Right cardiac atrium (tissue), 5 donors: ENCODE results near the gene GCN1. TPM values are rescaled to one million over a fixed set of nuclear protein-coding genes. Genes with fewer than 3 reads are reported as not detected.
A peak's percentile ranks its signal among the peaks of the same experiment; 100 is the strongest.

Experiments used
- ATAC-seq, 2 donors: fragments of 200-7000 bp; cut with Tn5 transposase; one replicate each; pipeline versions ENCODE4 v1.8.0 to v1.9.1; 2020; ENCODE audit warnings: moderate library complexity in 2 of 2, mild to moderate bottlenecking in 1 of 2
- DNase-seq, 3 donors: peaks; one replicate each; pipeline ENCODE4 v3.0.0-alpha.2; 2020
- H3K27ac ChIP-seq: one replicate; pipeline ENCODE4 v1.5.1; 2013; ENCODE audit warnings: mild to moderate bottlenecking, low read length, control low read depth, moderate library complexity
- H3K27me3 ChIP-seq: one replicate; pipeline ENCODE4 v1.6.1; 2013; ENCODE audit not compliant: control insufficient read depth, insufficient read depth
- H3K4me1 ChIP-seq: one replicate; pipeline ENCODE4 v1.6.1; 2013; ENCODE audit warnings: low read length; ENCODE audit not compliant: control insufficient read depth, insufficient read depth
- H3K4me3 ChIP-seq: one replicate; pipeline ENCODE4 v1.5.1; 2013; ENCODE audit warnings: low read length, control low read depth
- H3K9me3 ChIP-seq: one replicate; pipeline ENCODE4 v1.6.1; 2013; ENCODE audit warnings: low read length; ENCODE audit not compliant: control insufficient read depth
- WGBS: extraction: QIAGEN DNeasy Blood & Tissue Kit; methylation state at CpG from one replicate; pipeline ENCODE4 v1.1.7; 2013; 5-methylcytosine and 5-hydroxymethylcytosine counted together
- intact Hi-C, 4 donors: fragments of 100-400 bp; cut with DNase I; formaldehyde crosslinking; loops; one replicate each; pipeline versions ENCODE4 v1.11.0 to v1.14.0; 2022 to 2023
- polyA plus RNA-seq: library from polyadenylated mRNA; stranded (reverse); fragments of 200-250 nt; gene quantifications from one replicate; pipeline ENCODE4 v1.2.3, GENCODE V29; 2013
- total RNA-seq, 4 donors: library from RNA; stranded (reverse); fragmentation: NEBNext Ultra II Directional; extraction: Animal tissue kit (Norgen Biotek cat#: 25700); gene quantifications; one replicate each; pipeline ENCODE4 v1.2.1, GENCODE V29; 2021
- donor health status: healthy with polysubstance abuse.
- donor health status: DM: no; HTN: yes; CAD: no.
- donor health status: DM: no; HTN: no; CAD: no.
- donor health status: DM: no; HTN: yes; CAD: no; lungs with severe emphysema.
- donor health status: DM: yes; HTN: yes; CAD: no.

Gene GCN1
- total and polyA plus RNA-seq, 5 donors: 10.6 to 41.4 (median 34.7) TPM

DNA sequence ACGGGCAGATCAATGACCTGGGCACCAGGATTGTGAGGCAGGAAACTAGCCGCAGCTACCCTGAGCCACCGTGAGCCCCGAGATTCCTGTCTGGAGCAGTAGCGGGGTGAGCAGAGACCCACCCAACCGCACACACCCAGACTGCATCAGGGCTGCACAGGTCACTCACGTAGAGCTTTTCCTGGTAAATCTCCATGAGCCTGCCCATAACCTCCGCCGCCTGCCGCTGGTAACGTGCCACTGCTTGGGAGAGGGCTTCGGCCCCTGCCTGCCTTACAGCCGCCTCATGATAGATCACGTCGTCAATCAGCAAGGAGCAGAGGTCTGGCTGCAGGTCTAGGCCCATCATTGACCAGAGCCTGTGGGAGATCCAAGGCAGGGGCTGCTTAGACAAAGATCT, 39.4 kb downstream of the GCN1 start:
- 95% methylated on average over 15 of the region's 15 CpGs for WGBS
- DNase-seq: no peak
- Histone ChIP-seq H3K4me1 (no peaks in the 10 kb centered on the region), H3K27ac (no peak overlapping the region), H3K9me3 (no peaks in the 10 kb centered on the region), H3K4me3 (no peak overlapping the region), H3K27me3 (no peaks in the 10 kb centered on the region)
- ATAC-seq: no peak
- intact Hi-C loops: no loop called here

DNA sequence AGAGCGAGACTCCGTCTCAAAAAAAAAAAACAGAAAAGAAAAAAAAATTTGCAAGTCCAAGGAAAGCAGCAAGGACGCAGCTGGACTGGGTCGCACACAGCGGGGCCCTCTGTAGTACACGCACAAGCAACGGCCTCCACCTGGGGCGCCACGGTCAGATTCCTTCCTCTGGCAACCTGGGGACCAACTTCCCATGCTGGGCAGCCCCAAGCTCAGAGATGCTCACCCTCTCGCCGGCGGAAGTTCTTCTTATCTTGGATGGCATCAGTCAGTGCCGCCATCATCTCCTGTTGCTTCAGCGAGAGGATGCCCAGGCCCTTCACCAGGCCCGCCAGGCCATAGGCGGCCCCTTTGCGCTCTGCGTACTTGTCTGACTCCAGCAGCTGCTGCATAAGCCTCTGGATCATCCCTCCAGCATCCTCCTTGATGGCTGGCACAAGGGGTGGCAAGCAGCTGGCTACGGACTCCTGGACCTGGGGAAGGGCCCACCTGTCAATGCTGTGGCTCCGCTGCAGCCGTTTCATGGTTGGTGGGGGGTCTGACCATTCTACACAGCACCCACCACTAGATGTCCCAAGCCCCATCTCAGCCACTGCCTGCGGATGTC, 43.5 kb downstream of the GCN1 start:
- H3K4me3 ChIP-seq: no peak overlapping the region
- intact Hi-C loops: no loop called here
- H3K27ac ChIP-seq: no peak overlapping the region
- no peaks in the 10 kb centered on the region for H3K27me3 ChIP-seq
- WGBS: 95% methylated on average over 22 of the region's 22 CpGs
- ATAC-seq: no peak
- no peaks in the 10 kb centered on the region for H3K9me3 ChIP-seq
- H3K4me1 ChIP-seq: no peaks in the 10 kb centered on the region
- no peak for DNase-seq

DNA sequence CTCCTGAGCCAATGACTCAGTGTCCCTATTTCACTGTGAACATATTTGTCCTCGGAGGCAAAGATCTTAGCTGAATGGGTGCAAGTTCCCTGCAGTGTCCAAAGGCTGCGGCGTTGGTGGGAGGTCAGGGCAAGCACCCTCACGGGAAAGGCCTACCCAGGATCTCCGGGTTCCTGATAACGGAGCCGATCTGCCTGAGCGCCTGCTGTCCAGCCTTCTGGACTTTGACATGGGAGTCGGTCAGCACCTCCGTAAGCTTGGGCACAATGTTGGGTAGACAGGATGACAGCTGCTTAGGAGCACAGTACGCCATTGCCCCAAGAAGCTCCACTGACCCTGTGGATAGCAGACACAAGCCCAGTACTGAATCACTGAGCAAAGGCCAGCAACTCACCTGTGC, 46.5 kb downstream of the GCN1 start:
- no peak for DNase-seq
- WGBS: 93% methylated on average over 11 of the region's 11 CpGs
- Histone ChIP-seq H3K27me3 (no peaks in the 10 kb centered on the region), H3K4me1 (no peaks in the 10 kb centered on the region), H3K9me3 (no peaks in the 10 kb centered on the region), H3K4me3 (no peak overlapping the region), H3K27ac (no peak overlapping the region)
- no peak for ATAC-seq
- intact Hi-C loops: no loop called here

DNA sequence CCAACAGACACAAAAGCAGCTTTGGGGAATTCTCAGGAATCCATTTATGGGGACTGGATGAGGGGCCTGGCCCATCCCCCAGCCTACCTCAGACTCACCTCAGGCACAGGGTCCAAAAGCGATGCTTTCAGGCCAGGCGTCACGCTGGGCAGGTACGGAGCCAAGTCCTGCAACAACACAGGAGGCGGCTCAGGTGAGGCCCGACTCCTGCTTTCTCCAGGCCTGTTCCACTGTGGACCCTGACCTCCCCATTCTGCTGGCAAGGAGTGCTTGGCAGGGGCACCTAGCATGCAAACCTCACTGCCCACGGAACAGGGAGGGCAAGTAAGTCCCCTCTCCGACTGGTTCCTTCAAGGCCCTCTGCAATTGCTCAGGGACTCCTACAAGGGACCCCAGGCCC, 49.4 kb downstream of the GCN1 start:
- Histone ChIP-seq H3K27ac (no peak overlapping the region), H3K27me3 (no peaks in the 10 kb centered on the region), H3K9me3 (no peaks in the 10 kb centered on the region), H3K4me1 (no peaks in the 10 kb centered on the region), H3K4me3 (no peak overlapping the region)
- DNase-seq (no peak), ATAC-seq (no peak)
- WGBS: 97% methylated on average over 8 of the region's 8 CpGs
- intact Hi-C loops: no loop called here

DNA sequence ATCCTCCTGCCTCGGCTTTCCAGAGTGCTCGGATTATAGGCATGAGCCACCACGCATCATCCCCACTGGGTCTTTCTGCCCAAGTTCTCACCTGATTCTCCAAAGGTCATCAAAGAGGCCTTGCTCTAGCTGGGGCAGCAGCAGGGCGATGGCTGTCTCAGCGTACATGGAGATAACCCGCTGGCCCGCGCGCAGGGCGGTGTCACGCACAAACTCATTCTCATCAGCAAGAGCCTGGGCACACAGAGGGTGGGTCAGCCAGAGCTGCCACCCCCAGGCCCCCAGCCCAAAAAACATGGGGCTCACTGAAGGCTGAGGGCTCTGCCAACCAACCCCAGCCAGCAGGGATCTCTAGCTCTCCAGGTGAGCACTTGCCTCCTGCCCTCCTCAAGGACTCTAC, 50.3 kb downstream of the GCN1 start:
- no peaks in the 10 kb centered on the region for H3K4me1 ChIP-seq
- WGBS: 98% methylated on average over 11 of the region's 11 CpGs
- DNase-seq (no peak), ATAC-seq (no peak)
- H3K4me3 ChIP-seq: no peak overlapping the region
- intact Hi-C loops: no loop called here
- H3K27ac ChIP-seq: no peak overlapping the region
- H3K9me3 ChIP-seq: no peaks in the 10 kb centered on the region
- no peaks in the 10 kb centered on the region for H3K27me3 ChIP-seq

DNA sequence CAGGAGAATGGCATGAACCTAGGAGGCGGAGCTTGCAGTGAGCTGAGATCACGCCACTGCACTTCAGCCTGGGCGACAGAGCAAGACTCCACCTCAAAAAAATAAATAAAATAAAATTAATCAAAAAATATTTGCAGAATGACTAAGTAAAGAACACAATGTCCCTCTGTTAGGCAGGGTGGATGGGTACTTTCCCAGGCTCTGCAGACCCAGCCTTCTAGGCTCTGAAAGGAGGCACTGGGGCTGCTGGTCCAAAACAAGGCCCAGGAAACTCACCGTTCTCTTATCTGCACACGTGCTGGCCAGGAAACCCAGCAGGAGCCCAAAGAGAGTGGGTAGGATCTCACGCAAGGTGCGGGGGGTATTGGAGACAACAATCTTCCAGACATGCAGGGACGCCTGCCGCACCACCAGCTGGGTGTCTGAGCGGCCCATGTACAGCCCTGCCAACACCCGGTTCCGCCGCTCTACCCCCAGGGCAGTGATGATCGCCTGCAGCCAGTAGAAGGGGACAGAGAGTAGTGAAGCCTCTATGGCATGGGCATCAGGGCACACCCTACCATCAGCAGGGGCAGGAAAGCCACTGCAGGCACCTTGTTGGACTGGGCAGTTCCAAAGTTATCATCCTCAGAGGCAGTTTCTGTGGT, 52.2 kb downstream of the GCN1 start:
- 93% methylated on average over 14 of the region's 14 CpGs for WGBS
- no peak overlapping the region for H3K27ac ChIP-seq
- no peak overlapping the region for H3K4me3 ChIP-seq
- H3K4me1 ChIP-seq: no peaks in the 10 kb centered on the region
- no peaks in the 10 kb centered on the region for H3K9me3 ChIP-seq
- ATAC-seq (no peak), DNase-seq (no peak)
- intact Hi-C loops: no loop called here
- no peaks in the 10 kb centered on the region for H3K27me3 ChIP-seq

DNA sequence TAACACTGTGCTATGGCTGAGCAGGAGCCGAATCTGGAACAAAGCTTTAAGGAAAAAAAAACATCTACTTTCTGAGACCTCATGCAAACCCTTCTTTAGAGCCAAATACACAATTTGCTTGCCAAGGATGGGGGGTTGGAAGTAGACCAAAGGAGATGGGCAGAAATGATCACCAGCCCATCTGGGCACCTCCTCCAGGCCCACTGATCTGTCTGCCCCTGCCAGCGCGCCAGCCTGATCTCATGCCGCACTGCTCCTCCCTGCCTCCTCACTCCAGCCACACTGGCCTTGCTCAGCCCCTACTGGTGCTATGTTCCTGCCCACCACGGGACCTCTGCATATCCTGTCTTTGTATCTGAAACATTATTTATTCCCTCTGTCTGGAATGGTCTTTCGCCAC, 53.2 kb downstream of the GCN1 start:
- WGBS: 93% methylated on average over 6 of the region's 6 CpGs
- no peak overlapping the region for H3K4me3 ChIP-seq
- intact Hi-C loops: no loop called here
- no peak overlapping the region for H3K27ac ChIP-seq
- no peak for ATAC-seq
- no peak for DNase-seq
- H3K27me3 ChIP-seq: no peaks in the 10 kb centered on the region
- H3K4me1 ChIP-seq: no peaks in the 10 kb centered on the region
- H3K9me3 ChIP-seq: no peaks in the 10 kb centered on the region

DNA sequence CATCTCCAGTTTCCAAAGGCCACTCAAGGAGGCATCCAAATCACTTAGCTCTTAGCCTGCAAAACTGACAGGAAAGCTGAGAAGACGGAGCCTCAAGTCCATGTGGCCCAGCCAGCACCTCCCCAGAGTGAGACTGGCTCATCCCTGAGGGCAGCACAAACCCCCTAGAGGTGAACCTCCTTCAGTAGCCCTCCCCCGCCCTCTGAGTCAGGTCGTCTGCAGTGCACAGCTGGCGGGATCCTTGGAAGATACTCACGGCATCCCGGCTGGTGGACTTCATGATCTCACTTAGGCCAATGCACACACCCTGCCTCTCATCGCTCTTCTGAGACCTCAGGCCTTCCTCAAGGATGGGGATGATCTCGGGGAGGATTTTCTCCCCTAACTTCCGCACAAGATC, 53.9 kb downstream of the GCN1 start:
- intact Hi-C loops: no loop called here

DNA sequence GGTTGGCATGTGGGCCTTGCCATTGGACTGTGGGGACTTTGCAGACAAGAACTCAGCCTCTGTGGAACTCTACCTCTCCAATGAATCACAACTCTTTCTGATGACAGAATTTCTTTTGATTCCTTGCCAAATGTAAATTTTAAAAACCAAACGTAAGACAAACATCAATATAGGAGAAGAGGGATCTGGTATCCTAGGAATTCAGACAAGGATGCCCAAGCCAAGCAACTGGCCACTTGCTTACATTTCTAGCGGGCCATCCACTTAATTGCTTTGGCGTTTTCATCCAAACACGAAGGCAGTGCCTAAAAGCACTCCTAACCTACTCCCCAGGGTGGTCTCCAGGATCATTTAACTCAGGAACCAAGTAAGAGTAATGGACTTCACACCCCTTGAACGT, 54.6 kb downstream of the GCN1 start:
- no peak for ATAC-seq

More for the DNA sequence above, 53.9 kb downstream of the GCN1 start:
- Histone ChIP-seq H3K9me3 (no peaks in the 10 kb centered on the region), H3K27ac (no peak overlapping the region), H3K4me1 (no peaks in the 10 kb centered on the region), H3K27me3 (no peaks in the 10 kb centered on the region), H3K4me3 (no peak overlapping the region)
- DNase-seq: no peak
- no peak for ATAC-seq
- WGBS: 92% methylated on average over 9 of the region's 9 CpGs

DNA sequence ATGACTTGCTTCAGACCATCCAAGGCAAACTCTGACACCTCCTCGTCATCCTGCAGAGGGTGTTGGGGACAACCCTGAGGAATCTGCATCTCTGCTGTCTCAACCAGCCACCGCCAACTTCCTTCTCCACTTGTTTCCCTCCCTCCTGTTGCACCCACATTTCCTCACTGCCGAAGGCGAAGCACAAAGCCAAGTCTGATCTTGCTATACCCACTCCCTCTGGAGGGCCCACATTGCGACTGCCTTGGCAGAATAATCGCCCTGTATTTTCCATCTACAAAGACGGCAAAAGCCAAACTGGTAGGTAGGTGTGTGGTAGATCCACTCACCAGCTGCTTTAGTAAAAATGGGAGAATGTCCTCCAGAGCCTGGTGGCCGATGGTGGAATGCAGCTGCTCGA, 56.1 kb downstream of the GCN1 start:
- Histone ChIP-seq H3K9me3 (no peaks in the 10 kb centered on the region), H3K4me3 (no peak overlapping the region), H3K27me3 (no peaks in the 10 kb centered on the region), H3K4me1 (no peaks in the 10 kb centered on the region), H3K27ac (no peak overlapping the region)
- ATAC-seq (no peak), DNase-seq (no peak)
- 86% methylated on average over 9 of the region's 9 CpGs for WGBS
- intact Hi-C loops: no loop called here

More for the DNA sequence above, 54.6 kb downstream of the GCN1 start:
- H3K4me3 ChIP-seq: no peak overlapping the region
- no peaks in the 10 kb centered on the region for H3K9me3 ChIP-seq
- intact Hi-C loops: no loop called here
- DNase-seq: no peak
- WGBS: 83% methylated on average over 5 of the region's 5 CpGs
- H3K27me3 ChIP-seq: no peaks in the 10 kb centered on the region
- no peaks in the 10 kb centered on the region for H3K4me1 ChIP-seq
- no peak overlapping the region for H3K27ac ChIP-seq

DNA sequence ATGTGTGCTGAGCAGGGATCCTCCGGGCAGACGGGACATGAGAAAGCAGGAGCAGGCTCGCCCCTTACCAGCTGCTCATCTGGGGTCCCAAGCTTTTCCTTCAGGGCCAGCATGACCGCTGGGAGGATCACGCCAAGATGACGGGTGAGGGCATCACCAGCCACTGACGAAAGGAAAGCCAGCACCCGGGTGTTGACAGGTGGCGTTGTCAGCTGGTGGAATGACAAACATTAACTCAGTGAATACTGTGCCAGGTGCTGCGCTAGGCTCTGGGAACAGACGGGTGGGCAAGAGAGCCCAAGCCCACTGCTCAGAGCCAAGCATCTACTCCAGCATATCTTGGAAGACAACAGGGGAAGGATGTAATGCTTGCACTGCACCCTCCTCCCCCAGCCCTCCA, 56.7 kb downstream of the GCN1 start:
- DNase-seq: peak in 1 of 3 donors; percentile 28
- ATAC-seq: no peak
- Histone ChIP-seq H3K4me1 (no peaks in the 10 kb centered on the region), H3K27ac (no peak overlapping the region), H3K27me3 (no peaks in the 10 kb centered on the region), H3K9me3 (no peaks in the 10 kb centered on the region), H3K4me3 (no peak overlapping the region)
- WGBS: 80% methylated on average over 11 of the region's 11 CpGs
- intact Hi-C loops: no loop called here
